ENCODE results near the gene CAMK1D. TPM values are rescaled to one million over a fixed set of nuclear protein-coding genes. Genes with fewer than 3 reads are reported as not detected.

CAMK1D gene
- total and polyA plus RNA-seq, 2 experiments from 2014 or later = 2.0 to 3.8 TPM

DNA sequence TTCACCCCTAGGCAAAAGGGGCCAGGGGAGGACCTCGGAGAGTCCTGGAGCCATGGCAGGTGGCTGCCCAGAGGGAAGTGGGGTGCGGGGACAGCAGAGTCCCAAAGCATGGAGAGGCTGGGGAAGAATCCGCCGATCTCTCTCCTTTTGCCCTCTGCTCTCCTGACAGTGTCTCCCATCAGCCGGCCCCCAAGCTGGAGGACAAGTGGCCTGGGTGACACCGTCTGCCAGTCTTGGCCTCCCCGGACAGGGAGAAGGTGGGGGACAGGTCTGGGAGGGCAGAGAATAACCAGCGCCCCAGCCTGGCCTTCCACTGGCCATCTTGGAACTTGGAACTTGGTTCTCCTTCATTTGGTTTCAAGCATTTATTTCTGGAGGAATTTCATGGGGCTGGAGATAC, 77.9 kb downstream of the CAMK1D start:
- Histone ChIP-seq H3K27ac (no peak overlapping the region), H3K4me1 (ENCODE audit: low read depth) (no peaks in the 10 kb centered on the region), H3K27me3 (no peaks in the 10 kb centered on the region), H3K4me3 (no peak overlapping the region), H3K36me3 (no peaks in the 10 kb centered on the region), H3K9me3 (ENCODE audit: low read depth) (no peaks in the 10 kb centered on the region)
- no peak for DNase-seq (ENCODE audit: low read depth in 1 of 2, low spot score in 1 of 2)
- TF ChIP-seq, protein P1, sequence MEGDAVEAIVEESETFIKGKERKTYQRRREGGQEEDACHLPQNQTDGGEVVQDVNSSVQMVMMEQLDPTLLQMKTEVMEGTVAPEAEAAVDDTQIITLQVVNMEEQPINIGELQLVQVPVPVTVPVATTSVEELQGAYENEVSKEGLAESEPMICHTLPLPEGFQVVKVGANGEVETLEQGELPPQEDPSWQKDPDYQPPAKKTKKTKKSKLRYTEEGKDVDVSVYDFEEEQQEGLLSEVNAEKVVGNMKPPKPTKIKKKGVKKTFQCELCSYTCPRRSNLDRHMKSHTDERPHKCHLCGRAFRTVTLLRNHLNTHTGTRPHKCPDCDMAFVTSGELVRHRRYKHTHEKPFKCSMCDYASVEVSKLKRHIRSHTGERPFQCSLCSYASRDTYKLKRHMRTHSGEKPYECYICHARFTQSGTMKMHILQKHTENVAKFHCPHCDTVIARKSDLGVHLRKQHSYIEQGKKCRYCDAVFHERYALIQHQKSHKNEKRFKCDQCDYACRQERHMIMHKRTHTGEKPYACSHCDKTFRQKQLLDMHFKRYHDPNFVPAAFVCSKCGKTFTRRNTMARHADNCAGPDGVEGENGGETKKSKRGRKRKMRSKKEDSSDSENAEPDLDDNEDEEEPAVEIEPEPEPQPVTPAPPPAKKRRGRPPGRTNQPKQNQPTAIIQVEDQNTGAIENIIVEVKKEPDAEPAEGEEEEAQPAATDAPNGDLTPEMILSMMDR (IDR thresholded peaks at IDR 0.05; ENCODE audit: low read depth, low read length) = no peak

DNA sequence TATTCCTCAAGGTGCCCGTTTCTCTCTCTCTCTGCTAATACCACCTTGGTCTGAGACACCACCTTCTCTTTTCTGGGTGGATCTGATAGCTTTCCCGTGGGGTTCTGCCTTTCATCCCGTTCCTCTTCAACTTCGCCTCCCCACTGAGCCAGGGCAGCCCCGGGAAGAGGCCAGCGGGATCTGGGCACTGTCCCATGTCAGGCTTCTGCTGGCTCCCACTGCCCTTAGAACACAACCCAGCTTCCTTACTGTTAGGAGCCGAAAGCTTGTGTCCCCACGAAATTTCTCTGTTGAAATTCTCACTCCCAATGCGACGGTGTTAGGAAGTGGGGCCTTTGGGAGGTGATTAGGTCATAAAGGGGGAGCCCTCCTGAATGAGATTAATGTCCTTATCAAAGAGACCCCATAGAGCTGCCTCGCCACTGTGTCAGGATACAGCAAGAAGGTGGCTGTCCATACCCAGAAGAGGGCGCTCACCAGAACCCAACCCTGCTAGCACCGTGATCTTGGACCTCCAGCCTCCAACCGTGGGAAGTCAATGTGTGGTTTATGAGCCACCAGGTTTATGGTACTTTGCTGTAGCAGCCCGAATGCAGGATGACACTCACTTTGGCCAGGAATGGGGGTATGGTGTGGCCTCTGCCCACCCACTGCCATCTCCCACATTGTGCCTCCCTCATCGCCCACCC, 79.2 kb downstream of the CAMK1D start:
- no peaks in the 10 kb centered on the region for H3K36me3 ChIP-seq
- TF ChIP-seq, protein P1 (IDR thresholded peaks at IDR 0.05; ENCODE audit: low read depth, low read length) = no peak
- no peaks in the 10 kb centered on the region for H3K4me1 ChIP-seq (ENCODE audit: low read depth)
- H3K9me3 ChIP-seq (ENCODE audit: low read depth) = no peaks in the 10 kb centered on the region
- no peak overlapping the region for H3K4me3 ChIP-seq
- no peak for DNase-seq (ENCODE audit: low read depth in 1 of 2, low spot score in 1 of 2)
- no peak overlapping the region for H3K27ac ChIP-seq
- H3K27me3 ChIP-seq = no peaks in the 10 kb centered on the region

DNA sequence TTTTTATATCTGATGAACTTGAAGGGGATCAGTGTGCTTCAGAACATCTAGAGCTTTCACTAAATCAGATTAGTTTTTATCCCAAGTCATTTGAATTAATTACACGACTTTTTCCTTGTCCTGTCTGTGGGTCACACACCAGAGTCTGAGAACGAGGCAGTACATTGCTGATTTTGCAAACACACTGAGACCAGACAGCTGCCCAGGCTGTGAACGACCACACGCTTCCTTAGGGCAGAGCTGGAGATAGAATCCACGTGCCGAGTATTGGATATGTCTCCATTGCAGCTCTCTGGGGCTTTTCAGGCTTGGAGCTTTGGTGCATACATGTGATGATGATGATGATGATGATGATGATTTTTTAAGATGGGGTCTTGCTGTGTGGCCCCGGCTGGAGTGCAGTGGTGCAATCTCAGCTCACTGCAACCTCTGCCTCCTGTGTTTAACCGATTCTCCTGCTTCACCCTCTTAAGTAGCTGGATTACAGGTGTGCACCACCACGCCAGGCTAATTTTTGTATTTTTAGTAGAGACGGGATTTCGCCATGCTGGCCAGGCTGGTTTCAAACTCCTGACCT, 81.1 kb downstream of the CAMK1D start:
- H3K4me3 ChIP-seq = no peak overlapping the region
- no peak overlapping the region for H3K27ac ChIP-seq
- DNase-seq (ENCODE audit: low read depth in 1 of 2, low spot score in 1 of 2) = no peak
- H3K4me1 ChIP-seq (ENCODE audit: low read depth) = no peaks in the 10 kb centered on the region
- H3K36me3 ChIP-seq = no peaks in the 10 kb centered on the region
- TF ChIP-seq, protein P1 (IDR thresholded peaks at IDR 0.05; ENCODE audit: low read depth, low read length) = no peak
- no peaks in the 10 kb centered on the region for H3K9me3 ChIP-seq (ENCODE audit: low read depth)
- no peaks in the 10 kb centered on the region for H3K27me3 ChIP-seq

DNA sequence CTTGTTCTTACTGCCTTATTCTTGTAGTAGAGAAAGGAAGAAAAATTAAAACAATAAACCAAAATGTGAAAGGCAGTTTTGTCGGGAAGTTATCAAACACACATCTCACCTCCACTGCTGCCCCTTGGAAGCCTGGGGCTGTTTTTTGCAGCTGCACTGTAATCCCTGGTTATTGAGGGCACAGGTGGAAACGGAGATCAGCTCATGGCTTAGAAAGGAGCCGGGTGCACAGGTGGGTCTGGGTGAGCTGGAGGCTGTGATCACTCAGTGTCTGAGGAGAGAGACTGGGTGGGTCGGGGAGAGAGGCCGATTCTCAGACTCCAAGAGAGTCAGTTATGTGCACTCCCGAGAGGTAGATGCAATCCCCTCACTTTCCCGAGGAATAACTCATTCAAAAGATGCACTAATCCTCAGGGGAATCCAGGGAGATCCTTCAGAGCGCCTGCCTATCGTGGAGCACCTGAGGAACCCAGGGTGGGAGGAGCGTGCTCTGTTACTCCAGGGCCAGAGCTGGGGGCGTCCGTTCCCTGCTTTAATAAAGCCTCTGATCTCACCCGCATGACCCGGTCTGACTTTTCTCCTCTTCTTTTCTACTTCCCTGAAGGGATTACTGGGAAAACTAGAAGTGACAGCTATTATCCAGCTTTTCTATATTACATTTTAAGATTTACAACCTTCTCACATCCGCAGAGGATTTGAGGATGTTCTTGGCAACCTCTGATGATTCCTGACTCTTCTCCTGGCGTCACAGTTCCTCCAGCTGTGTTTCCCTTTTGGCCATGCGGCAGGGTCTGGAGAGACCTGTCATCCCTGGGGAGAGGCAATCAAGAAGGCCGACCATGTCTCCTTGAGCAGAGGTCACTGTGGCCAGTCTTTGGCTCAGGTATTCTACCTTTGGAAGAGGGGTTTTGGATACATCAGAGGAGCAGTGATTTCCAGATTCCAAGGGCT, 82.1 kb downstream of the CAMK1D start:
- no peak for DNase-seq (ENCODE audit: low read depth in 1 of 2, low spot score in 1 of 2)
- no peak overlapping the region for H3K4me3 ChIP-seq
- H3K4me1 ChIP-seq (ENCODE audit: low read depth) = no peaks in the 10 kb centered on the region
- no peak overlapping the region for H3K27ac ChIP-seq
- no peaks in the 10 kb centered on the region for H3K27me3 ChIP-seq
- H3K9me3 ChIP-seq (ENCODE audit: low read depth) = no peaks in the 10 kb centered on the region
- H3K36me3 ChIP-seq = no peaks in the 10 kb centered on the region
- TF ChIP-seq, protein P1 (IDR thresholded peaks at IDR 0.05; ENCODE audit: low read depth, low read length) = no peak

DNA sequence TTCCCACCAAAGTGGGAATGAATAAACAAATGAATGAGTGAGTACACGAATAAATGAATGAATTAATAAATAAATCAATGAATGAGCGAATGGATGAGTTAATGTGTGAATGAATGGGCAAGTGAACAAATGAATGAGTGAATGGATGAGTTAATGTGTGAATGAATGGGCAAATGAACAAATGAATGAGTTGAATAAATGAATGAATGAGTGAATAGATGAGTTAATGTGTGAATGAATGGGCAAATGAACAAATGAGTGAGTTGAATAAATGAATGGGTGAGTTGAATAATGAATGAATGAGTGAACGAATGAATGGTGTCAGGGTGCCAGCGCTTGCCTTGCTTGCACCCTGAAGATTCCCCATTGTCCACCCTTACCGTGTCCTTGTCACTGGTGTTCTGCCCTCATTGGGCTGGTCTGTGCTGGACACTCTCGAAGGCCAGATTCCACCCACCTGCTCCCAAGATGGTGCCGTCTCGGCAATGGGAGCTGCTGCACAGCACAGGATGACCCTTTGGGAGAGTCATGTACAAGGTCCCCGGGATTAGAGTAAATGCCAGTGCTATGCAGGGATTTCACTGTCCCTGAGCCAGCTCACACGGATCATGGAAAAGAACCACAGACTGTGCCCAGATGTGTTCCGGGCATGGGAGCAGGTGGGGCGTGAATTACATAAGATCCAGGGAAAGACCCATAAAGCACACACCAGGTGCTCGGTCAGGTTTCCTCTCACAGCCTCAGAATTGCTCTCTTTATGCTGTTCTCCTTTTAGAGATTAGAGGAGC, 83.2 kb downstream of the CAMK1D start:
- Histone ChIP-seq H3K4me1 (ENCODE audit: low read depth) (no peaks in the 10 kb centered on the region), H3K27me3 (no peaks in the 10 kb centered on the region), H3K27ac (no peak overlapping the region), H3K36me3 (no peaks in the 10 kb centered on the region), H3K4me3 (no peak overlapping the region), H3K9me3 (ENCODE audit: low read depth) (no peaks in the 10 kb centered on the region)
- TF ChIP-seq, protein P1 (IDR thresholded peaks at IDR 0.05; ENCODE audit: low read depth, low read length) = no peak
- no peak for DNase-seq (ENCODE audit: low read depth in 1 of 2, low spot score in 1 of 2)

Measured in cardiac muscle cell (in vitro differentiated cells and primary cell).